KMS-11 (cell line): ENCODE measurements around the gene TREH.
A peak's percentile ranks its signal among the peaks of the same experiment; 100 is the strongest.
"Not testable (repeated sequence)": the region's sequence is repeated elsewhere in the genome, so short reads cannot be mapped to it uniquely, and the experiment has no call there.

Experiments
- H2AFZ ChIP-seq: fragments of 200-600 bp; sonication (generic); 2 replicates; pipeline ENCODE4 v1.6.1; 2016; ENCODE audit warnings: antibody characterized with exemption, mixed run types, low read depth
- H3K27ac ChIP-seq: fragments of 200-600 bp; sonication (generic); 2 replicates; pipeline ENCODE4 v1.6.1; 2016; ENCODE audit warnings: mild to moderate bottlenecking, mixed run types
- H3K27me3 ChIP-seq: fragments of 200-600 bp; sonication (generic); 2 replicates; pipeline ENCODE4 v1.6.1; 2017; ENCODE audit warnings: mild to moderate bottlenecking, low read depth, mixed run types, moderate library complexity; ENCODE audit not compliant: insufficient read depth
- H3K36me3 ChIP-seq: fragments of 200-600 bp; sonication (generic); 2 replicates; pipeline ENCODE4 v1.6.1; 2017; ENCODE audit warnings: mild to moderate bottlenecking, mixed run types; ENCODE audit not compliant: insufficient read depth
- H3K4me1 ChIP-seq: fragments of 200-600 bp; sonication (generic); 2 replicates; pipeline ENCODE4 v1.6.1; 2016; ENCODE audit warnings: mild to moderate bottlenecking, low read depth, mixed run types; ENCODE audit not compliant: poor library complexity, severe bottlenecking
- H3K4me2 ChIP-seq: fragments of 200-600 bp; sonication (generic); 2 replicates; pipeline ENCODE4 v1.7.0; 2016; ENCODE audit warnings: mild to moderate bottlenecking, mixed run types
- H3K4me3 ChIP-seq: fragments of 200-600 bp; sonication (generic); IDR thresholded peaks from 2 replicates; pipeline ENCODE4 v1.6.1; 2017; ENCODE audit warnings: low read depth, low read length, mixed read lengths; ENCODE audit not compliant: insufficient read depth
- H3K79me2 ChIP-seq: fragments of 200-600 bp; sonication (generic); 2 replicates; pipeline ENCODE4 v1.6.1; 2016; ENCODE audit warnings: low read depth, mixed run types; ENCODE audit not compliant: insufficient read depth
- H3K9ac ChIP-seq: fragments of 200-600 bp; sonication (generic); 2 replicates; pipeline ENCODE4 v1.6.1; 2016; ENCODE audit warnings: mild to moderate bottlenecking, mixed run types
- H4K20me1 ChIP-seq: fragments of 200-600 bp; sonication (generic); 2 replicates; pipeline ENCODE4 v1.6.1; 2016; ENCODE audit warnings: mild to moderate bottlenecking, mixed run types; ENCODE audit not compliant: insufficient read depth
- CTCF ChIP-seq: fragments of 200-600 bp; sonication (generic); conservative IDR thresholded peaks from 2 replicates; pipeline ENCODE4 v1.6.1; 2017; ENCODE audit warnings: low read depth, mild to moderate bottlenecking, antibody characterized with exemption, low read length, moderate library complexity, mixed read lengths

The TREH gene

GRCh38 chr11:118717221-118717620 is 37.8 kb upstream of the TREH start:
- not testable (repeated sequence) for H3K9ac ChIP-seq

GRCh38 chr11:118715837-118716260 is 36.4 kb upstream of the TREH start:
- H3K4me3 ChIP-seq: no peak overlapping the region
- peak overlapping the region; percentile 39; the same call in 1 of the 2 replicates for H3K4me2 ChIP-seq
- no peaks in the 10 kb centered on the region for H3K79me2 ChIP-seq
- H4K20me1 ChIP-seq: no peaks in the 10 kb centered on the region
- peaks cover 9% of the 10 kb centered on the region for H3K4me1 ChIP-seq
- H3K36me3 ChIP-seq: no peaks in the 10 kb centered on the region
- no peak for TF ChIP-seq CTCF
- H3K27ac ChIP-seq: peak overlapping the region; percentile 56
- no peak overlapping the region for H3K9ac ChIP-seq
- H2AFZ ChIP-seq: peak overlapping the region; percentile 18; the same call in 1 of the 2 replicates
- no peaks in the 10 kb centered on the region for H3K27me3 ChIP-seq

More at GRCh38 chr11:118717221-118717620, 37.8 kb upstream of the TREH start:
- not testable (repeated sequence) for H3K27me3 ChIP-seq, H3K4me2 ChIP-seq, H3K4me3 ChIP-seq, H3K4me1 ChIP-seq, H3K79me2 ChIP-seq, H3K36me3 ChIP-seq, H4K20me1 ChIP-seq, H2AFZ ChIP-seq, H3K27ac ChIP-seq

- Histone ChIP-seq H3K9ac (no peak overlapping the region), H3K4me1 (peaks cover 9% of the 10 kb centered on the region), H3K36me3 (no peaks in the 10 kb centered on the region), H3K27ac (peak overlapping the region; percentile 56), H3K27me3 (no peaks in the 10 kb centered on the region), H3K79me2 (no peaks in the 10 kb centered on the region), H3K4me3 (no peak overlapping the region), H3K4me2 (peak overlapping the region; percentile 39; the same call in 1 of the 2 replicates), H4K20me1 (no peaks in the 10 kb centered on the region), H2AFZ (peak overlapping the region; percentile 18; the same call in 1 of the 2 replicates)
- no peak for TF ChIP-seq CTCF
These were observed 35.9 kb upstream of the TREH start for GRCh38 chr11:118715245-118715831.

- H3K27ac ChIP-seq: no peak overlapping the region; the same call in 1 of the 2 replicates
- peaks cover 9% of the 10 kb centered on the region for H3K4me1 ChIP-seq
- no peaks in the 10 kb centered on the region for H4K20me1 ChIP-seq
- no peaks in the 10 kb centered on the region for H3K27me3 ChIP-seq
- TF ChIP-seq CTCF: no peak
- no peak overlapping the region for H3K9ac ChIP-seq
- H3K79me2 ChIP-seq: no peaks in the 10 kb centered on the region
- H3K4me2 ChIP-seq: no peak overlapping the region
- H3K36me3 ChIP-seq: no peaks in the 10 kb centered on the region
- peak overlapping the region; percentile 18; the same call in 1 of the 2 replicates for H2AFZ ChIP-seq
- no peak overlapping the region for H3K4me3 ChIP-seq
These were observed 35.4 kb upstream of the TREH start for GRCh38 chr11:118714816-118715215.

- H4K20me1 ChIP-seq: not testable (repeated sequence)
These were observed 35.0 kb upstream of the TREH start for GRCh38 chr11:118714416-118714815.

More at GRCh38 chr11:118714416-118714815, 35.0 kb upstream of the TREH start:
- not testable (repeated sequence) for H3K9ac ChIP-seq, H3K4me1 ChIP-seq, H3K79me2 ChIP-seq, H3K27ac ChIP-seq, H3K4me3 ChIP-seq, H3K36me3 ChIP-seq, H3K27me3 ChIP-seq, H3K4me2 ChIP-seq, H2AFZ ChIP-seq
